K562 (cell line): ENCODE data around the gene AQP1. TPM values are rescaled to one million over a fixed set of nuclear protein-coding genes. Genes with fewer than 3 reads are reported as not detected.

ENCODE experiments used
- ATAC-seq: fragments of 200-7000 bp; cut with Tn5 transposase; 3 replicates; pipeline ENCODE4 v1.9.1; 2020; ENCODE audit warnings: moderate library complexity
- BruUV-seq: library from RNA; stranded (reverse); fragments of 400-500 nt; replicated peaks from 2 replicates; lab custom pipeline; 2021; lab: Mats Ljungman, UMichigan
- CTCF ChIA-PET: fragments of 300-600 bp; formaldehyde crosslinking; extraction: SDS; loops from one replicate; lab custom pipeline; 2021; ENCODE audit warnings: low intra/inter-chr PET ratio; lab: Yijun Ruan, JAX
- POLR2A ChIA-PET: fragments of 300-600, 350-650 bp; sonication (Branson Sonifier 250); formaldehyde crosslinking; extraction: SDS; loops from one replicate; lab custom pipeline; 2021; ENCODE audit warnings: antibody characterized with exemption, inconsistent platforms; lab: Yijun Ruan, JAX
- DNase-seq, 4 experiments: peaks; one replicate each; pipeline versions ENCODE4 v3.0.0 to v3.0.0-alpha.2; 2011 to 2018; ENCODE audit warnings: low spot score in 3 of 4, mixed read lengths in 3 of 4; ENCODE audit errors: extremely low read depth in 1 of 4
- FAIRE-seq: peaks from 2 replicates; lab custom pipeline; 2011; peaks lifted over from hg19 to GRCh38; lab: Jason Lieb, UNC
- H2AFZ ChIP-seq: 2 replicates; pipeline ENCODE4 v1.6.0; 2011; ENCODE audit warnings: low read depth, low read length, control low read depth, inconsistent platforms
- H3K27ac ChIP-seq: fragments of 200-600 bp; 3 replicates; pipeline ENCODE4 v1.8.0; 2011; ENCODE audit warnings: low read depth, mild to moderate bottlenecking, control low read depth, inconsistent platforms, low read length, moderate library complexity, mixed read lengths; ENCODE audit errors: extremely low read depth
- H3K27me3 ChIP-seq, 2 experiments: fragments of 300-600 bp in 1 of 2; 2 replicates in 1 of 2; 3 replicates in 1 of 2; pipeline versions ENCODE4 v1.6.0 to v1.8.0; 2011; ENCODE audit warnings: inconsistent platforms in 2 of 2, low read length in 2 of 2, mild to moderate bottlenecking in 1 of 2, mixed read lengths in 1 of 2, moderate library complexity in 1 of 2; ENCODE audit not compliant: control insufficient read depth in 2 of 2, insufficient read depth in 2 of 2
- H3K36me3 ChIP-seq: fragments of 300-600 bp; 3 replicates; pipeline ENCODE4 v1.8.0; 2011; ENCODE audit warnings: mild to moderate bottlenecking, low read length, inconsistent platforms; ENCODE audit not compliant: control insufficient read depth, insufficient read depth
- H3K4me1 ChIP-seq, 2 experiments: fragments of 200-600 bp in 1 of 2; replicated peaks in 1 of 2; 2 replicates in 1 of 2; 3 replicates in 1 of 2; pipeline versions ENCODE4 v1.5.1 to v1.8.0; 2011; ENCODE audit warnings: inconsistent platforms in 2 of 2, low read length in 2 of 2, mild to moderate bottlenecking in 1 of 2, mixed read lengths in 1 of 2, moderate library complexity in 1 of 2; ENCODE audit not compliant: control insufficient read depth in 2 of 2, insufficient read depth in 2 of 2
- H3K4me2 ChIP-seq: 2 replicates; pipeline ENCODE4 v1.6.1; 2011; ENCODE audit warnings: low read length, control low read depth, inconsistent platforms, mixed read lengths; ENCODE audit not compliant: insufficient read depth
- H3K4me3 ChIP-seq: fragments of 200-600 bp; sonication (generic), shearing (Covaris generic); 2 replicates; pipeline ENCODE4 v1.5.1; 2016; ENCODE audit warnings: control low read depth, inconsistent platforms
- H3K79me2 ChIP-seq: fragments of 200-600 bp; 3 replicates; pipeline ENCODE4 v1.8.0; 2011; ENCODE audit warnings: low read length, inconsistent platforms; ENCODE audit not compliant: control insufficient read depth, insufficient read depth
- H3K9ac ChIP-seq, 2 experiments: 2 replicates each; pipeline versions ENCODE4 v1.6.0 to v1.6.1; 2011; ENCODE audit warnings: low read depth in 2 of 2, low read length in 2 of 2, control low read depth in 1 of 2, inconsistent platforms in 1 of 2, mild to moderate bottlenecking in 1 of 2, mixed read lengths in 1 of 2; ENCODE audit not compliant: insufficient read depth in 1 of 2
- H3K9me1 ChIP-seq: one replicate; pipeline ENCODE4 v1.6.0; 2011; ENCODE audit warnings: inconsistent platforms, mild to moderate bottlenecking, low read length, moderate library complexity; ENCODE audit not compliant: control insufficient read depth, insufficient read depth
- H3K9me3 ChIP-seq: replicated peaks from 2 replicates; pipeline ENCODE4 v1.5.1; 2011; ENCODE audit warnings: low read depth, low read length, inconsistent platforms; ENCODE audit not compliant: control insufficient read depth, insufficient read depth
- H4K20me1 ChIP-seq: replicated peaks from 2 replicates; pipeline ENCODE4 v1.6.1; 2011; ENCODE audit warnings: low read length, inconsistent platforms, mixed read lengths; ENCODE audit not compliant: control insufficient read depth, insufficient read depth
- ARID3A ChIP-seq: IDR thresholded peaks from 2 replicates; pipeline ENCODE4 v1.6.1; 2012; ENCODE audit warnings: low read depth, low read length, improper control_type of control experiment, borderline replicate concordance
- BRCA1 ChIP-seq, 2 experiments: fragments of 450-650 bp in 1 of 2; sonication (generic) in 1 of 2; formaldehyde crosslinking in 1 of 2; IDR thresholded peaks; 2 replicates each; pipeline versions ENCODE4 v1.5.0 to v1.6.1; 2017 to 2020; ENCODE audit warnings: mild to moderate bottlenecking in 1 of 2, missing genetic modification reagents in 1 of 2
- E2F3 ChIP-seq: fragments of 250-450 bp; sonication (Bioruptor Pico); IDR thresholded peaks from 2 replicates; pipeline ENCODE4 v1.4.0; 2020; ENCODE audit warnings: mild to moderate bottlenecking
- GABPA ChIP-seq: fragments of 200-800 bp; sonication (Bioruptor generic); conservative IDR thresholded peaks from 2 replicates; pipeline ENCODE4 v1.6.1; 2016; ENCODE audit warnings: low read depth, missing genetic modification characterization, missing compliant biosample characterization
- HSF4 ChIP-seq: fragments of 250-450 bp; sonication (Bioruptor Pico); IDR thresholded peaks from 2 replicates; pipeline ENCODE4 v2.1.2; 2022; ENCODE audit warnings: mild to moderate bottlenecking, moderate library complexity, borderline replicate concordance
- KLF13 ChIP-seq: fragments of 450-650 bp; IDR thresholded peaks from 2 replicates; pipeline ENCODE4 v1.6.1; 2016; ENCODE audit warnings: missing genetic modification characterization, low read depth, mild to moderate bottlenecking, missing compliant biosample characterization, moderate library complexity, borderline replicate concordance
- PATZ1 ChIP-seq: fragments of 250-450 bp; sonication (Bioruptor Pico); IDR thresholded peaks from 2 replicates; pipeline ENCODE4 v1.5.0; 2020; ENCODE audit warnings: mild to moderate bottlenecking, borderline replicate concordance
- PML ChIP-seq: IDR thresholded peaks from 2 replicates; pipeline ENCODE4 v1.6.1; 2012; ENCODE audit warnings: low read length, inconsistent platforms
- RBFOX2 ChIP-seq: fragments of 200-400 bp; formaldehyde crosslinking; IDR thresholded peaks from 2 replicates; pipeline ENCODE4 v1.6.1; 2017; ENCODE audit warnings: low read depth, mild to moderate bottlenecking, low read length, moderate library complexity
- RBM15 ChIP-seq: fragments of 200-400 bp; formaldehyde crosslinking; IDR thresholded peaks from 2 replicates; pipeline ENCODE4 v1.6.1; 2018; ENCODE audit warnings: mild to moderate bottlenecking, low read length, moderate library complexity; ENCODE audit not compliant: insufficient read depth
- SIN3A ChIP-seq, 2 experiments: fragments of 150-350 bp in 1 of 2; IDR thresholded peaks; 2 replicates each; pipeline ENCODE4 v1.6.1; 2011 to 2016; ENCODE audit warnings: borderline replicate concordance in 2 of 2, low read depth in 2 of 2, low read length in 2 of 2, mild to moderate bottlenecking in 2 of 2, moderate library complexity in 2 of 2; ENCODE audit not compliant: control insufficient read depth in 1 of 2
- TAF7 ChIP-seq: fragments of 450-650 bp; IDR thresholded peaks from 2 replicates; pipeline ENCODE4 v1.6.1; 2016; ENCODE audit warnings: missing genetic modification characterization, missing compliant biosample characterization
- TRIM25 ChIP-seq: fragments of 450-650 bp; IDR thresholded peaks from 2 replicates; pipeline ENCODE4 v1.7.0; 2016; ENCODE audit warnings: borderline replicate concordance
- ZNF696 ChIP-seq: fragments of 250-450 bp; sonication (Bioruptor Pico); conservative IDR thresholded peaks from 2 replicates; pipeline ENCODE4 v1.4.0; 2020; ENCODE audit warnings: mild to moderate bottlenecking, moderate library complexity
- WGBS: fragments of 100-300 bp; shearing (Covaris generic); methylation state at CpG from one replicate; pipeline ENCODE4 v1.1.6; 2016; ENCODE audit warnings: low coverage, mixed read lengths; ENCODE audit not compliant: insufficient coverage; ENCODE audit errors: missing lambda C conversion rate; 5-methylcytosine and 5-hydroxymethylcytosine counted together
- in situ Hi-C: fragments of 300-500 bp; cut with MboI; formaldehyde crosslinking; loops from 4 replicates; pipeline ENCODE4 v1.15.0; 2018; ENCODE audit warnings: inconsistent platforms, mixed read lengths
- intact Hi-C: fragments of 100-400 bp; cut with micrococcal nuclease; formaldehyde crosslinking; loops from 2 replicates; pipeline ENCODE4 v1.14.2; 2022
- polyA plus RNA-seq, 8 experiments: library from polyadenylated mRNA; depleted of rRNA in 4 of 8; stranded (reverse) in 5 of 8; unstranded in 3 of 8; fragments of >200 nt; fragmentation: Nextera tagmentation in 2 of 8; fragmentation: Illumina TruSeq in 1 of 8; extraction: Ambion mirVana in 2 of 8; extraction: Trizol in 1 of 8; gene quantifications; 2 replicates each; pipeline versions ENCODE4 v1.2.1 to v1.2.3, GENCODE V29; 2011 to 2014; ENCODE audit warnings: inconsistent platforms in 1 of 8, missing spikeins in 1 of 8
- total RNA-seq, 7 experiments: library from RNA; depleted of rRNA in 6 of 7; stranded (reverse); fragments of >200 nt in 6 of 7; fragmentation: Illumina TruSeq in 2 of 7; extraction: Trizol in 2 of 7; gene quantifications; 2 replicates each; pipeline versions ENCODE4 v1.2.1 to v1.2.3, GENCODE V29; 2011 to 2021; ENCODE audit warnings: low replicate concordance in 1 of 7
- TF ChIP-seq, protein P1 (sequence below): fragments of 250-450 bp; sonication (Bioruptor Pico); IDR thresholded peaks from 2 replicates; pipeline ENCODE4 v1.9.0; 2021; ENCODE audit warnings: mild to moderate bottlenecking

Gene AQP1
- total and polyA plus RNA-seq, 9 of the 15 experiments (the other 6 are each of a cell fraction or from before 2014, with no cell fraction given), result 0.18 to 12.6 (median 4.1) TPM

- ATAC-seq, result no peak
- H3K27me3 ChIP-seq, result no peaks in the 10 kb centered on the region
- H3K36me3 ChIP-seq, result no peaks in the 10 kb centered on the region; the same call in 2 of the 3 replicates
- H3K4me1 ChIP-seq, result peaks cover 2 to 5% of the 10 kb centered on the region in 2 experiments; a peak in 2 of 5 replicates
- no TSS peak for BruUV-seq
- no peaks in the 10 kb centered on the region for H3K79me2 ChIP-seq
- no peak overlapping the region for H3K27ac ChIP-seq
- CTCF ChIA-PET, result no interaction called here
- H2AFZ ChIP-seq, result no peak overlapping the region
- POLR2A ChIA-PET, result interaction anchor here (0.6 kb wide), 1 partner anchor 265 kb away, joined by 3 read pairs; no protein-coding TSS in a partner anchor
- no peaks in the 10 kb centered on the region for H3K9me3 ChIP-seq
- no peaks in the 10 kb centered on the region for H3K9me1 ChIP-seq
- FAIRE-seq, result no peak
- H3K4me3 ChIP-seq, result no peak overlapping the region
- H3K4me2 ChIP-seq, result no peak overlapping the region
- intact Hi-C loops, result no loop called here
- H3K9ac ChIP-seq, result no peak overlapping the region
- in situ Hi-C loops, result no loop called here
- 55% methylated on average over 9 of the region's 9 CpGs for WGBS
- no peaks in the 10 kb centered on the region; the same call in 1 of the 2 replicates for H4K20me1 ChIP-seq
- no peak for DNase-seq
- no peak for TF ChIP-seq KLF13 (tag)
- TF ChIP-seq TAF7, result no peak
- TF ChIP-seq, protein P1, sequence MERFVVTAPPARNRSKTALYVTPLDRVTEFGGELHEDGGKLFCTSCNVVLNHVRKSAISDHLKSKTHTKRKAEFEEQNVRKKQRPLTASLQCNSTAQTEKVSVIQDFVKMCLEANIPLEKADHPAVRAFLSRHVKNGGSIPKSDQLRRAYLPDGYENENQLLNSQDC (CRISPR knock-in tag), result no peak
- TF ChIP-seq GABPA (tag), result no peak
- no peak for TF ChIP-seq SIN3A (IDR thresholded peaks at IDR 0.05; ENCODE audit: borderline replicate concordance in 2 of 2, control insufficient read depth in 1 of 2, low read depth in 2 of 2, low read length in 2 of 2)
- TF ChIP-seq PATZ1 (CRISPR knock-in tag), result no peak
- TF ChIP-seq E2F3 (CRISPR knock-in tag), result no peak
- TF ChIP-seq RBFOX2, result no peak
- no peak for TF ChIP-seq BRCA1 (IDR thresholded peaks at IDR 0.05)
- no peak for TF ChIP-seq BRCA1 (CRISPR knock-in tag; IDR thresholded peaks at IDR 0.05)
- TF ChIP-seq ARID3A, result no peak
- TF ChIP-seq PML, result no peak
- TF ChIP-seq RBM15, result no peak
- no peak for TF ChIP-seq HSF4 (CRISPR knock-in tag)
- no peak for TF ChIP-seq TRIM25
- no peak for TF ChIP-seq ZNF696 (CRISPR knock-in tag)
These were observed 48.5 kb upstream of the AQP1 start for GRCh38 chr7:30862995-30863705.
